IPS DF 6.9 (cell line): ENCODE measurements around the gene TDG.

ENCODE experiments used
- DNase-seq: peaks from one replicate; pipeline ENCODE4 v3.0.0-alpha.2; 2013; ENCODE audit warnings: low read depth, low spot score
- H3K27ac ChIP-seq: one replicate; pipeline ENCODE4 v1.5.1; 2013; ENCODE audit warnings: low read length, control low read depth
- H3K27me3 ChIP-seq: 2 replicates; pipeline ENCODE4 v1.6.1; 2013; ENCODE audit warnings: mild to moderate bottlenecking, low read length; ENCODE audit not compliant: control insufficient read depth, insufficient read depth
- H3K36me3 ChIP-seq: 2 replicates; pipeline ENCODE4 v1.6.1; 2013; ENCODE audit warnings: low read length; ENCODE audit not compliant: control insufficient read depth, insufficient read depth
- H3K4me1 ChIP-seq: 2 replicates; pipeline ENCODE4 v1.6.1; 2013; ENCODE audit warnings: low read length; ENCODE audit not compliant: control insufficient read depth, insufficient read depth
- H3K4me3 ChIP-seq: 2 replicates; pipeline ENCODE4 v1.5.1; 2013; ENCODE audit warnings: mild to moderate bottlenecking, low read length
- H3K9me3 ChIP-seq: 2 replicates; pipeline ENCODE4 v1.6.1; 2013; ENCODE audit warnings: low read length, inconsistent platforms; ENCODE audit not compliant: control insufficient read depth, insufficient read depth
- WGBS: extraction: QIAGEN DNeasy Blood & Tissue Kit; methylation state at CpG from one replicate; pipeline ENCODE4 v1.1.7; 2013; ENCODE audit warnings: mixed read lengths, missing lambda C conversion rate; ENCODE audit not compliant: insufficient read length, insufficient coverage; 5-methylcytosine and 5-hydroxymethylcytosine counted together

TDG gene

DNA sequence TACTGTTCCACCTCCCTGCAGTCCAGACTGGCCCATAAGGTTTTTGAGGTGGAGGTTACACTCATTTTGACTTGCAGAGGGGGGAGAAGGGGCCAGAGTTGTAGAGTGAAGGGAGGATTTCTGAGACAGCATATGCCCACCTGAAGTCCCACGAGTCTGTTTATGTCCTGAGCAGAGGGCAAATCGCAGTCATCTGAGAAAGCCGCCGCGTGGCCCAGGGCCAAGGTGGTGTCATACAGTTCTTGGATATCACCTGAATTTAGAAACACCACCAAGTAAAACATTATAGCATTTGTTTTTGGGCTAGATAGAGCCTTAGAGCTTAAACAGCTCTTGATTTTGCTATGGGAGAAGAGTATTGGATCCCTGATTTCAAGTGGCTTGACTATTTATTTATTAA is 30.9 kb downstream of the TDG start:
- Histone ChIP-seq H3K27ac (no peak overlapping the region), H3K27me3 (no peaks in the 10 kb centered on the region), H3K4me3 (no peak overlapping the region), H3K9me3 (no peaks in the 10 kb centered on the region), H3K4me1 (no peaks in the 10 kb centered on the region), H3K36me3 (no peaks in the 10 kb centered on the region)
- no CpG with 5 or more reads among the region's 5 CpGs for WGBS
- no peak for DNase-seq

DNA sequence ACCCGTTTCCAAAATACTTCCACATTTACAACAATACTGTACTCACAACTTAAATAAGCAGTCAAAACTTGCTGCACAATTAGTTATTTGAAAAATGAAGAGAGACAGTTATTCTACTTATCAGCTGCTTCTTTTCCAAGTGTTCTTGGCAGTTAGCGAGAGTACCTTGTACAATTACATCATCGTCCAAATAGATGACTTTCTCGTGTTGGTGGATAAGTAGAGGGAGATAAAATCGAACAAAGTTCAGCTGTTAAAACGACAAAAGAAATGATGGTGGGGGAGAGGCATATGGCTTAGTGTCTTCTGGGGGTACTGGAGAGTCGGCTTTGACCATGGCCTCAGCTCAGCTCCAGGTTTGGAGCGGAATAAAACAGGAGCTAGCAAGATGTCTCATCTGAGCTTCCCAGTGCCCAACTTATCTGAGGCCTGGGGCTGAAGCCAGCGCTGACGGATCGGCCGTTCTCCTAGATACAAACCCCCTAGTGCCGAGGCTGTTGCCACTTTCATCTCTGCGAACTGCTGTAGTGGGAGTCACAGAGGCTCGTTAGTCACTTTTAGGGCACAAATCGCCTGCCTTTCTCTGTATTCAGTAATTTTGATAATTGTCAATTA is 31.7 kb downstream of the TDG start:
- Histone ChIP-seq H3K4me3 (no peak overlapping the region), H3K9me3 (no peaks in the 10 kb centered on the region), H3K27ac (no peak overlapping the region), H3K4me1 (no peaks in the 10 kb centered on the region), H3K27me3 (no peaks in the 10 kb centered on the region), H3K36me3 (no peaks in the 10 kb centered on the region)
- 100% methylated on average over 1 of the region's 16 CpGs for WGBS
- no peak for DNase-seq

GRCh38 chr12:103998976-103999375 is 33.3 kb downstream of the TDG start:
- no peaks in the 10 kb centered on the region for H3K36me3 ChIP-seq
- WGBS: no CpG with 5 or more reads among the region's 5 CpGs
- no peak overlapping the region for H3K4me3 ChIP-seq
- no peaks in the 10 kb centered on the region for H3K27me3 ChIP-seq
- H3K9me3 ChIP-seq: no peaks in the 10 kb centered on the region
- no peak overlapping the region for H3K27ac ChIP-seq
- DNase-seq: no peak
- H3K4me1 ChIP-seq: no peaks in the 10 kb centered on the region

DNA sequence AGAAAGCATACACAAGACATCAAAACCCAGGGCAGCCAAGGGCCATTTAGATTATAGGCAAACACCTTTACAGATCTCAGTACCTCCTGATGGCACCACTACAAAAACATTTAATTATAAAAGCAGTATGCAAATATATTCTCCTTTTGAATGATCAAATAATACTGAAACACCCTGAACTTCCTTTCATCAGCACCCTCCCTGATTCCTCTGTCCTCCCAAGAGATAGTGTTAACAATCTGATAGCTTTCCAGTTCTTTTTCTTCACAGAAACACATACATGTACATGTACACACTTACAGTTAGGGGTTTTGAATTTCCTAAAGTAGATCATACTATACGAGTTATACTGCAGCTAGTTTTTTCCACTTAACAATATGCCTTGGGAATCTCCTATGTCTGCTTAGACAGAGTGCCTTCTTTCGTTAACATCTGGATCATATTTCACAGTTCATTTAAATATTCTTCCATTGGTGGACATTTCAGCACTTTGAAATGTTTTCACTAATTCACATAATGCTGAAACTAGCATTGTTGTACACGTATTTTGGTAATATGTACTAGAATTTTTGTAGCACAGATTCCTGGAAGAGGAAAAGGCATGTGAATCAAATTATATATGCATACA is 35.2 kb downstream of the TDG start:
- no peaks in the 10 kb centered on the region for H3K27me3 ChIP-seq
- DNase-seq: no peak
- no peak overlapping the region for H3K4me3 ChIP-seq
- no peaks in the 10 kb centered on the region for H3K4me1 ChIP-seq
- no peak overlapping the region for H3K27ac ChIP-seq
- H3K9me3 ChIP-seq: no peaks in the 10 kb centered on the region
- no peaks in the 10 kb centered on the region for H3K36me3 ChIP-seq
- WGBS: no CpG with 5 or more reads among the region's 3 CpGs

DNA sequence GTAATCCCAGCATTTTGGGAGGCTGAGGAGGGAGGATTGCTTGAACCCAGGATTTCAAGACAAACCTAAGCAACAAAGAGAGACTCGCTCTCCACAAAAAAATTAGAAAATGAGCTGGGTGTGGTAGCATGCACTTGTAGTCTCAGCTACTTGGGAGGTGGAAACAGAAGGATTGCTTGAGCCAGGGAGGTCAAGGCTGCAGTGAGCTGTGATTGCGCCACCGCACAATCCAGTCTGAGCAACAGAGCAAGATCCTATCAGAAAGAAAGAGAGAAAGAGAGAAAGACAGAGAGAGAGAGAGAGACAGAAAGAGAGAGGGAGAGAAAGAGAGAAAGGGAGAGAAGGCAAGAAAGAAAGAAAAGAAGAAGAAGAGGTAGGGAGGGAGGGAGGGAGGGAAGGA is 37.0 kb downstream of the TDG start:
- H3K9me3 ChIP-seq: no peaks in the 10 kb centered on the region
- no CpG with 5 or more reads among the region's 3 CpGs for WGBS
- no peaks in the 10 kb centered on the region for H3K36me3 ChIP-seq
- H3K27ac ChIP-seq: no peak overlapping the region
- no peak overlapping the region for H3K4me3 ChIP-seq
- no peaks in the 10 kb centered on the region for H3K27me3 ChIP-seq
- DNase-seq: no peak
- no peaks in the 10 kb centered on the region for H3K4me1 ChIP-seq

- Histone ChIP-seq H3K4me1 (no peaks in the 10 kb centered on the region), H3K27me3 (no peaks in the 10 kb centered on the region), H3K4me3 (no peak overlapping the region), H3K27ac (no peak overlapping the region), H3K36me3 (no peaks in the 10 kb centered on the region), H3K9me3 (no peaks in the 10 kb centered on the region)
- DNase-seq: no peak
- no CpG with 5 or more reads among the region's 2 CpGs for WGBS
Measured at GRCh38 chr12:104003596-104003995, 37.9 kb downstream of the TDG start.

GRCh38 chr12:104006929-104007328 is 41.3 kb downstream of the TDG start:
- no peak overlapping the region for H3K27ac ChIP-seq
- no peaks in the 10 kb centered on the region for H3K9me3 ChIP-seq
- no peak overlapping the region for H3K4me3 ChIP-seq
- H3K4me1 ChIP-seq: no peaks in the 10 kb centered on the region
- no CpG with 5 or more reads among the region's 3 CpGs for WGBS
- DNase-seq: no peak
- H3K27me3 ChIP-seq: no peaks in the 10 kb centered on the region
- no peaks in the 10 kb centered on the region for H3K36me3 ChIP-seq

GRCh38 chr12:104010121-104010520 is 44.4 kb downstream of the TDG start:
- Histone ChIP-seq H3K36me3 (no peaks in the 10 kb centered on the region), H3K27ac (no peak overlapping the region), H3K4me3 (no peak overlapping the region), H3K4me1 (no peaks in the 10 kb centered on the region), H3K9me3 (no peaks in the 10 kb centered on the region), H3K27me3 (no peaks in the 10 kb centered on the region)
- no CpG with 5 or more reads among the region's 4 CpGs for WGBS
- no peak for DNase-seq

DNA sequence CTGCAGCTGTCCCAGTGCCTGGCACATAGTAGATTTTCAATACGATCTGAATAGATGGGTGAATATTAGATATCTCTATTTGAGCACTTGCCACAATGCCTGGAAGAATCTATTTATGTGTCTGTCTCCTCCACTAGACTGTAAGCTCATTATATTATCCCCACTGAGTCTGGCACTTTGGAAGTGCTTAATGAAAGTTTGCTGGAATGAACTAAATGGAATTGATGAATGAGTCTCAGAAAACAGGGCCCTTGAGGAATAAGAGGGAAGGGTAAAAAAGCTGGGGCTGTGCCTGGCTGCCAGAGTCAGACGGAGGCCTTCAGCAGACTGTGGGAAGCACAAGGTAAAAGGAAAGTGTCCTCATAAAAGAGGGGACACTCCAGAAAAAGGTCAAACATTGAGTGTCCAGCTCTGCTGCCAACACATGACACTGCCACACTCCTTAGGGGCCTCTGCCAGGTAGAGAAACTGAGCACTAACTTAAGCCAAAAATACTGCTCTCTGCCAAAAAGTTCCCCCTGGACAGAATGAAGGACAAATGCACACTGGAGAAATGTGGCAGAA is 45.0 kb downstream of the TDG start:
- no peak for DNase-seq
- no CpG with 5 or more reads among the region's 2 CpGs for WGBS
- H3K27me3 ChIP-seq: no peaks in the 10 kb centered on the region
- no peaks in the 10 kb centered on the region for H3K9me3 ChIP-seq
- H3K4me3 ChIP-seq: no peak overlapping the region
- H3K27ac ChIP-seq: no peak overlapping the region
- no peaks in the 10 kb centered on the region for H3K36me3 ChIP-seq
- H3K4me1 ChIP-seq: no peaks in the 10 kb centered on the region

DNA sequence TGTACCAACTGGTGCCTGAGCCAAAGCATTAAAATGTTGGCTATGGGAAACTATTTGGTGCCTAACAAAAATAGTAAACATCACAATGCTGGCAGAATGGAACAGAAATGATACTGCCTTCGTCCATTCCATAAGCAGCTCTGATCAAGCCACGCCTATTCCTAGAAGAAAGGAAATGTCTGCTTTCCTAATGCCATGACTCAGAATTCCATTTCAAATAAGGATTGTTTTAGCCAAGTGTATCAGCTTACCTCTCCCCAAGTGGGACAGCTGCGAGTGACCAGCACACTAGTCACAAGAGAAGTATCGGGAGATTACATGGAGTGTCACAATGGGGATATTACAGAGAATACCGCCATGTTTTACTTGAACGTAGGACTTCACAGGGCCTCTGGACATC is 45.6 kb downstream of the TDG start:
- no peaks in the 10 kb centered on the region for H3K4me1 ChIP-seq
- no peaks in the 10 kb centered on the region for H3K36me3 ChIP-seq
- no peaks in the 10 kb centered on the region for H3K9me3 ChIP-seq
- H3K27me3 ChIP-seq: no peaks in the 10 kb centered on the region
- DNase-seq: no peak
- WGBS: no CpG with 5 or more reads among the region's 6 CpGs
- no peak overlapping the region for H3K4me3 ChIP-seq
- H3K27ac ChIP-seq: no peak overlapping the region

DNA sequence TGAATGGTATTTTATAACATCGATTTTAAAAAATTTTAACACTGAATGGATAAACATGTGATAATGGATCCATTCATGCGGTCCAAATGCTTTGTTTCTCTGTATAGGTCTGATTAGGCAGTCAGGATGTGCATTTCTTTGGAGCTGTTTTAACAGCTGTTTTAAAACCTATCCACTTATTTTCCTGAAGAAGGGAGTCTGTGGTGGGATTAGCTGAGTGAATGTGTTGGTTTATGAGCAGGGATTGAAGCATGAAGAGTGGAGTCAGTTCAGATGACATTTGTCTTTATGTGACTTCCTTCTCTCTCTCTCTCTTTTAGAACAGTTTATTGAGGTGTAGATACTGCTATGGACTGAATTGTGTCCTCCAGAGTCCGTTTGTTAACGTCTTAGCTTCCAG is 46.7 kb downstream of the TDG start:
- Histone ChIP-seq H3K4me1 (no peaks in the 10 kb centered on the region), H3K27me3 (no peaks in the 10 kb centered on the region), H3K36me3 (no peaks in the 10 kb centered on the region), H3K4me3 (no peak overlapping the region), H3K27ac (no peak overlapping the region), H3K9me3 (no peaks in the 10 kb centered on the region)
- WGBS: 100% methylated on average over 1 of the region's 4 CpGs
- DNase-seq: no peak
